DND-41 (cell line): ENCODE results near the gene MCRIP1.

Source experiments
- ATAC-seq: fragments of 200-7000 bp; cut with Tn5 transposase; 3 replicates; pipeline ENCODE4 v1.9.1; 2021; ENCODE audit warnings: low read depth; ENCODE audit not compliant: insufficient read depth
- DNase-seq: peaks from one replicate; pipeline ENCODE4 v3.0.0-alpha.2; 2020
- H2AFZ ChIP-seq: 2 replicates; pipeline ENCODE4 v1.6.0; 2012; ENCODE audit warnings: low read depth, low read length
- H3K27ac ChIP-seq: 2 replicates; pipeline ENCODE4 v1.5.1; 2012; ENCODE audit warnings: low read length, inconsistent platforms
- H3K27me3 ChIP-seq: fragments of 200-600 bp; sonication (generic); 2 replicates; pipeline ENCODE4 v1.6.0; 2012; ENCODE audit warnings: low read length, mild to moderate bottlenecking, inconsistent platforms; ENCODE audit not compliant: insufficient read depth, poor library complexity
- H3K36me3 ChIP-seq: 2 replicates; pipeline ENCODE4 v1.5.1; 2012; ENCODE audit warnings: low read length, inconsistent platforms; ENCODE audit not compliant: insufficient read depth
- H3K4me1 ChIP-seq: 2 replicates; pipeline ENCODE4 v1.5.1; 2012; ENCODE audit warnings: mild to moderate bottlenecking, low read length; ENCODE audit not compliant: insufficient read depth
- H3K4me2 ChIP-seq: 2 replicates; pipeline ENCODE4 v1.6.0; 2012; ENCODE audit warnings: mild to moderate bottlenecking, moderate library complexity, low read length, inconsistent platforms; ENCODE audit not compliant: insufficient read depth
- H3K4me3 ChIP-seq, 2 experiments: fragments of 200-600 bp in 1 of 2; shearing (Covaris generic) in 1 of 2; 2 replicates each; pipeline ENCODE4 v1.5.1; 2012 to 2016; ENCODE audit warnings: inconsistent platforms in 2 of 2, low read length in 2 of 2, mild to moderate bottlenecking in 2 of 2, low read depth in 1 of 2, moderate library complexity in 1 of 2
- H3K79me2 ChIP-seq: 2 replicates; pipeline ENCODE4 v1.6.0; 2012; ENCODE audit warnings: low read length, inconsistent platforms; ENCODE audit not compliant: insufficient read depth
- H3K9ac ChIP-seq: 2 replicates; pipeline ENCODE4 v1.6.0; 2012; ENCODE audit warnings: low read depth, mild to moderate bottlenecking, inconsistent platforms, low read length, moderate library complexity
- H3K9me3 ChIP-seq: 2 replicates; pipeline ENCODE4 v1.5.1; 2012; ENCODE audit warnings: low read length, moderate library complexity, mild to moderate bottlenecking, inconsistent platforms; ENCODE audit not compliant: insufficient read depth, severe bottlenecking
- H4K20me1 ChIP-seq: 2 replicates; pipeline ENCODE4 v1.6.0; 2012; ENCODE audit warnings: low read length; ENCODE audit not compliant: insufficient read depth
- EZH2 ChIP-seq: IDR thresholded peaks from 3 replicates; pipeline ENCODE4 v1.6.1; 2012; ENCODE audit warnings: borderline replicate concordance, low read depth, mild to moderate bottlenecking, moderate library complexity, low read length, inconsistent platforms; ENCODE audit not compliant: severe bottlenecking
- TF ChIP-seq, protein P1 (sequence below): IDR thresholded peaks from 2 replicates; pipeline ENCODE4 v1.5.1; 2012; ENCODE audit warnings: borderline replicate concordance, low read length, moderate library complexity, mild to moderate bottlenecking; ENCODE audit not compliant: poor library complexity, severe bottlenecking; ENCODE audit errors: extremely low read depth

Gene MCRIP1

DNA sequence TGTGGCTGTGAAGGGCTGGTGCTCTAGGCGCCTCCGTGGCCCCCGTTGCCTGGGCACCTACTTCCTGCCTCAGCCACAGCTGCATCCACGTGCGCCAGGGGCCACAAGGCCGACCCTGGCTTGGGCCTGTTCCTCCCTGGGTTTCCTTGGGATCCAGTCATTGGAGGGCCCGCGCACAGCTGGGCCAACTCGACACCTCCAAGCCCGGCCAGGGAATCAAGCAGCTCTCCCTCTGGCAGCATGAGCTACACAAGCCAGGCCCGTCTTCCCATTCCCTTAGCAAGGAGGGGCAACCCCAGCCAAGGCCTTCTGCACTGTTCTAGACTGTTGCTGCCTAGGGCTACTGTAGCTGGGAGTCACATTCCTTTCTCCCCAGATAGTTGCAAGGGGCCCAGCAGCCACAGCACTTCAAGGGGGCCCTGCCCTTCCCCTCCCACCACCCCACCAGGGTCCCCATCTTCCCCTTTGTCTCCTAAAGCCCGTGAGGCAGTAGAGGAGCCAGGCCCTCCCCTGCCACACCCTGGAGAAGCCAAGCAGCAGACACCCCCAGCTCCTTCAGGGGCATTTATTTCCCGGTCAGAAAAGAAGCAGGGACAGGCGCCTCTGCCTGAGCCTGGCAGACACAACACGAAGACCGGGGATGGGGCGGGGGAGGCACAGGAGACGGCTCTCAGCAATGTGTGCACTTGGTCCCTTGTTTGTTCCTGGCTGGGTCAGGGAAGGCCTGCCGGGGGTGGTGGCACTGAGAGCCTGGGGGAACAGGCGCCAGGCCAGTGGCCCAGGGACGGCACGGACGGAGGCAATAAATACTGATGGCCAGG lies 34.3 kb upstream of the MCRIP1 start:
- Histone ChIP-seq H3K9ac (0 out of 2 replicates have a peak overlapping the region, but pooled peaks have one; percentile 15), H3K27ac (peak overlapping the region; percentile 44), H3K4me3 (no peak overlapping the region), H3K79me2 (peaks cover 69% of the 10 kb centered on the region), H3K4me2 (no peak overlapping the region), H3K4me1 (peaks cover 41% of the 10 kb centered on the region), H3K27me3 (no peaks in the 10 kb centered on the region), H4K20me1 (peaks cover 68% of the 10 kb centered on the region), H3K9me3 (no peaks in the 10 kb centered on the region), H2AFZ (no peak overlapping the region), H3K36me3 (peaks cover 74% of the 10 kb centered on the region)
- ATAC-seq = peak; percentile 17
- TF ChIP-seq, protein P1, sequence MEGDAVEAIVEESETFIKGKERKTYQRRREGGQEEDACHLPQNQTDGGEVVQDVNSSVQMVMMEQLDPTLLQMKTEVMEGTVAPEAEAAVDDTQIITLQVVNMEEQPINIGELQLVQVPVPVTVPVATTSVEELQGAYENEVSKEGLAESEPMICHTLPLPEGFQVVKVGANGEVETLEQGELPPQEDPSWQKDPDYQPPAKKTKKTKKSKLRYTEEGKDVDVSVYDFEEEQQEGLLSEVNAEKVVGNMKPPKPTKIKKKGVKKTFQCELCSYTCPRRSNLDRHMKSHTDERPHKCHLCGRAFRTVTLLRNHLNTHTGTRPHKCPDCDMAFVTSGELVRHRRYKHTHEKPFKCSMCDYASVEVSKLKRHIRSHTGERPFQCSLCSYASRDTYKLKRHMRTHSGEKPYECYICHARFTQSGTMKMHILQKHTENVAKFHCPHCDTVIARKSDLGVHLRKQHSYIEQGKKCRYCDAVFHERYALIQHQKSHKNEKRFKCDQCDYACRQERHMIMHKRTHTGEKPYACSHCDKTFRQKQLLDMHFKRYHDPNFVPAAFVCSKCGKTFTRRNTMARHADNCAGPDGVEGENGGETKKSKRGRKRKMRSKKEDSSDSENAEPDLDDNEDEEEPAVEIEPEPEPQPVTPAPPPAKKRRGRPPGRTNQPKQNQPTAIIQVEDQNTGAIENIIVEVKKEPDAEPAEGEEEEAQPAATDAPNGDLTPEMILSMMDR = no peak
- TF ChIP-seq EZH2 = no peak
- peak; percentile 51 for DNase-seq

DNA sequence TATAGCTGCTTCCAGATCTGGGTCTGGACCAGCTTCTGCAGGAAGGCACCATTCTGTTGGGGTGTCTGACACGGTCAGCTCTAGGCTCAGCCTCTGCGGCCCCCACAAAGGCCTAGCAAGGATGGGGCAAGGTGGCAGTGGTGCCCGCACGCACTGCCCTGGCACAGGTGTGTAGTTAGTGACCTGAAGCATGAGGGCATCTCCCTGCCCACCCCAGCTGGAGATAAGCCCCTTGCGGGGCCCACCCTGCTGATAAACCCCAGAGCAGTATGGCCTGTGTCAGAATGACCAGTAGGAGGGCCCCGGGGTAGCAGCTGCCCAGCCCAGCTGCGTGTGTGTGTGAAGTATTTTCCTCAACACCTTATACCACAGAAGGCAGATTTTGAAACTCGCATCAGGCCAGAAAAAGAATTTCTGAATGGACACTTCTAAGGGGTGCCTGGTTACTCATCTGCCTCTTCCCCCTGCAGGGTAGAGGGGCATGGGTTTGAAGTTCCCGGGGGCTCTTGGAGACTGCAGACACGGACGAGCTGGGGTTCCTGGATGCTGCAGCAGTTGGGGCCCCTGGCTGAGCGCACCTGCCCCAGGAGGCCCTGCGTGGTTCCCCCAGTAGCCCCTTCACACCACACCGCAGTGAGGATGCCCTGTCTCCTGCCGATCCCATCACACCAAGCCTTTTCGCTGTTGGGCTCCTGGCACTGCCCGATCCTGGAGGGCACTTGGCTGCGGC lies 33.5 kb upstream of the MCRIP1 start:
- peaks cover 45% of the 10 kb centered on the region for H3K4me1 ChIP-seq
- ATAC-seq (peak; percentile 7), DNase-seq (peak; percentile 32)
- peaks cover 73% of the 10 kb centered on the region for H3K36me3 ChIP-seq
- TF ChIP-seq EZH2 = no peak
- TF ChIP-seq, protein P1 = no peak
- no peak overlapping the region for H2AFZ ChIP-seq
- peak overlapping the region; percentile 44 for H3K27ac ChIP-seq
- 0 out of 2 replicates have a peak overlapping the region, but pooled peaks have one; percentile 15 for H3K9ac ChIP-seq
- no peak overlapping the region for H3K4me2 ChIP-seq
- H3K27me3 ChIP-seq = no peaks in the 10 kb centered on the region
- H4K20me1 ChIP-seq = peaks cover 68% of the 10 kb centered on the region
- H3K79me2 ChIP-seq = peaks cover 68% of the 10 kb centered on the region
- no peak overlapping the region for H3K4me3 ChIP-seq
- no peaks in the 10 kb centered on the region for H3K9me3 ChIP-seq

DNA sequence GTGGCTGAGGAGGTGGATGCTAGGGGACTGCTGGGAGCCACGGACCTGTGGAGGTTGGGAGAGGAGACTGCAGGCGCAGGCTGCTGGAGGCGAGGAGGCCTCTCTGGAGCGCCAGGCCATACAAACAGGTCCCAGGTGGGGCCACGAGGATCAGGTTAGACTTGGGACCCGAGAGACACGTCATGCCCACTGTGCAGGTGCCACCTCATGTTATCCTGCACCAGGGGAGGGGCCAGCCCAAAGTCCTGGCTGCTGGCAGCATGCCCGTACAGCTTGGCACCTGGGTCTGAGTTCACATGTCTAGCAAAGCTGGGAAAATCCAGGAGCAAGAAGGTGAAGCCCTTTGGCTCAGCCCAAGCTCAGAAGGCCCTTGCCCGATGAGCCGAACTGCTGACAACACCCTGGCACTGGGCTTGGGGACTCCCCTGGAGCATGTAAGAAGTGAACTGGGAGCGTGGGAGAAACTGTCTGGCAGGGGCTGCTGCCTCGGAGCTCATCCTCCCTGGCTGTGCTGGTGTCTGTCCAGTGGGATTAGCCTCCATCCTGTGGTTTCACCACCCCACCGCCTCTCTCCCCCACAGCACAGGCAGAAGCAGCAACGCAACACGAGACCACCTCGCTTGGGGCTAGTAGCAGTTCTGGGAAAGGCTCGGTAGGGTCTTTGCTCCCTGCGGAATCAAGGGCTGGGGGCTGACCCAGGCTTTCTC lies 32.8 kb upstream of the MCRIP1 start:
- Histone ChIP-seq H3K4me1 (peaks cover 49% of the 10 kb centered on the region), H3K27ac (no peak overlapping the region), H4K20me1 (peaks cover 68% of the 10 kb centered on the region), H3K79me2 (peaks cover 69% of the 10 kb centered on the region), H3K36me3 (peaks cover 71% of the 10 kb centered on the region), H3K9me3 (no peaks in the 10 kb centered on the region), H3K9ac (no peak overlapping the region), H3K4me2 (no peak overlapping the region), H2AFZ (no peak overlapping the region), H3K4me3 (no peak overlapping the region), H3K27me3 (no peaks in the 10 kb centered on the region)
- DNase-seq = peak; percentile 26
- ATAC-seq = peak; percentile 0; the same call in 2 of the 3 replicates
- TF ChIP-seq, protein P1 = no peak
- no peak for TF ChIP-seq EZH2
